HepG2 (cell line): Measurements from ENCODE around the gene RPUSD3. TPM values are rescaled to one million over a fixed set of nuclear protein-coding genes. Genes with fewer than 3 reads are reported as not detected.

Source experiments
- ATAC-seq: fragments of 200-7000 bp; cut with Tn5 transposase; 3 replicates; pipeline ENCODE4 v1.9.1; 2020; ENCODE audit warnings: mild to moderate bottlenecking, moderate library complexity
- BruUV-seq: library from RNA; stranded (reverse); fragments of 400-500 nt; replicated peaks from 2 replicates; lab custom pipeline; 2021; lab: Mats Ljungman, UMichigan
- CTCF ChIA-PET: fragments of 300-600 bp; formaldehyde crosslinking; extraction: SDS; loops from one replicate; lab custom pipeline; 2021; ENCODE audit warnings: low total read pairs, inconsistent platforms, low intra/inter-chr PET ratio; lab: Yijun Ruan, JAX
- POLR2A ChIA-PET: fragments of 350-600 bp; sonication (Branson Sonifier 250); formaldehyde crosslinking; loops from one replicate; lab custom pipeline; 2020; ENCODE audit warnings: antibody characterized with exemption, inconsistent platforms; lab: Yijun Ruan, JAX
- DNase-seq: peaks from one replicate; pipeline ENCODE4 v3.0.0-alpha.2; 2015; ENCODE audit warnings: low spot score
- FAIRE-seq: peaks from 3 replicates; lab custom pipeline; 2011; peaks lifted over from hg19 to GRCh38; lab: Jason Lieb, UNC
- H2AFZ ChIP-seq: one replicate; pipeline ENCODE4 v1.6.1; 2011; ENCODE audit warnings: low read length, inconsistent platforms
- H3K27ac ChIP-seq: fragments of 300-600 bp; 3 replicates; pipeline ENCODE4 v1.8.0; 2011; ENCODE audit warnings: mixed run types, mild to moderate bottlenecking, mixed read lengths, low read length, inconsistent platforms; ENCODE audit not compliant: insufficient read depth; ENCODE audit errors: extremely low read length
- H3K27me3 ChIP-seq, 2 experiments: fragments of 200-600 bp in 1 of 2; 2 replicates in 1 of 2; 3 replicates in 1 of 2; pipeline versions ENCODE4 v1.6.0 to v1.8.0; 2011; ENCODE audit warnings: low read length in 2 of 2, mild to moderate bottlenecking in 2 of 2, moderate library complexity in 2 of 2, inconsistent platforms in 1 of 2; ENCODE audit not compliant: insufficient read depth in 2 of 2, control insufficient read depth in 1 of 2
- H3K36me3 ChIP-seq, 2 experiments: fragments of 200-600 bp in 1 of 2; replicated peaks in 1 of 2; 2 replicates in 1 of 2; 3 replicates in 1 of 2; pipeline versions ENCODE4 v1.5.1 to v1.8.0; 2011; ENCODE audit warnings: low read length in 2 of 2, inconsistent platforms in 1 of 2; ENCODE audit not compliant: insufficient read depth in 2 of 2, control insufficient read depth in 1 of 2
- H3K4me1 ChIP-seq: 2 replicates; pipeline ENCODE4 v1.5.1; 2012; ENCODE audit warnings: low read length, inconsistent platforms; ENCODE audit not compliant: insufficient read depth
- H3K4me2 ChIP-seq: 2 replicates; pipeline ENCODE4 v1.6.0; 2011; ENCODE audit warnings: low read depth, low read length, inconsistent platforms
- H3K4me3 ChIP-seq, 3 experiments: fragments of 200-600 bp in 1 of 3; sonication (generic), shearing (Covaris generic) in 1 of 3; replicated peaks in 1 of 3; 2 replicates each; pipeline ENCODE4 v1.5.1; 2011 to 2016; ENCODE audit warnings: low read length in 3 of 3, inconsistent platforms in 2 of 3, low read depth in 2 of 3, mild to moderate bottlenecking in 2 of 3, control low read depth in 1 of 3, mixed read lengths in 1 of 3; ENCODE audit not compliant: insufficient read depth in 1 of 3
- H3K79me2 ChIP-seq: one replicate; pipeline ENCODE4 v1.6.1; 2011; ENCODE audit warnings: low read length, inconsistent platforms; ENCODE audit not compliant: insufficient read depth
- H3K9ac ChIP-seq: 2 replicates; pipeline ENCODE4 v1.6.0; 2011; ENCODE audit warnings: mild to moderate bottlenecking, low read depth, low read length, inconsistent platforms; ENCODE audit not compliant: insufficient read depth
- H3K9me3 ChIP-seq: 2 replicates; pipeline ENCODE4 v1.5.1; 2012; ENCODE audit warnings: mild to moderate bottlenecking, low read length
- H4K20me1 ChIP-seq: 2 replicates; pipeline ENCODE4 v1.6.0; 2011; ENCODE audit warnings: inconsistent platforms, mild to moderate bottlenecking, low read length, moderate library complexity; ENCODE audit not compliant: insufficient read depth
- AGO2 ChIP-seq: fragments of 200-400 bp; formaldehyde crosslinking; optimal IDR thresholded peaks from 2 replicates; pipeline ENCODE3; 2017; ENCODE audit warnings: mild to moderate bottlenecking, low read depth, low read length, moderate library complexity
- CAMTA2 ChIP-seq: sonication (generic); formaldehyde crosslinking; IDR thresholded peaks from 2 replicates; pipeline ENCODE4 v1.4.0; 2020; ENCODE audit warnings: mild to moderate bottlenecking, missing genetic modification reagents, borderline replicate concordance
- CHCHD3 ChIP-seq: sonication (generic); formaldehyde crosslinking; IDR thresholded peaks from 2 replicates; pipeline ENCODE4 v1.8.0; 2022; ENCODE audit warnings: mild to moderate bottlenecking, missing genetic modification reagents, moderate library complexity
- EZH2 ChIP-seq: conservative IDR thresholded peaks from 2 replicates; pipeline ENCODE4 v1.6.1; 2012; ENCODE audit warnings: mild to moderate bottlenecking, low read depth, low read length, moderate library complexity
- MED8 ChIP-seq: sonication (generic); formaldehyde crosslinking; IDR thresholded peaks from 2 replicates; pipeline ENCODE4 v1.8.1; 2023; ENCODE audit warnings: mild to moderate bottlenecking, missing genetic modification reagents; ENCODE audit not compliant: insufficient replicate concordance
- RBM22 ChIP-seq: fragments of 200-400 bp; formaldehyde crosslinking; optimal IDR thresholded peaks from 2 replicates; pipeline ENCODE3; 2017; ENCODE audit warnings: mild to moderate bottlenecking, low read length, moderate library complexity
- SOX6 ChIP-seq, 2 experiments: fragments of 450-650 bp in 1 of 2; sonication (generic) in 1 of 2; formaldehyde crosslinking in 1 of 2; IDR thresholded peaks; 2 replicates each; pipeline versions ENCODE4 v1.4.0 to v1.6.1; 2017 to 2020; ENCODE audit warnings: antibody characterized with exemption in 1 of 2, mild to moderate bottlenecking in 1 of 2, missing genetic modification reagents in 1 of 2
- ZFP37 ChIP-seq: sonication (generic); formaldehyde crosslinking; IDR thresholded peaks from 2 replicates; pipeline ENCODE4 v1.4.0; 2020; ENCODE audit warnings: missing genetic modification reagents, borderline replicate concordance
- ZNF34 ChIP-seq: sonication (generic); formaldehyde crosslinking; IDR thresholded peaks from 2 replicates; pipeline ENCODE4 v1.4.0; 2020; ENCODE audit warnings: mild to moderate bottlenecking, missing genetic modification reagents, borderline replicate concordance
- ZNF629 ChIP-seq: sonication (generic); formaldehyde crosslinking; conservative IDR thresholded peaks from 2 replicates; pipeline ENCODE4 v1.5.0; 2020; ENCODE audit warnings: missing genetic modification reagents
- ZNF768 ChIP-seq: sonication (generic); formaldehyde crosslinking; IDR thresholded peaks from 2 replicates; pipeline ENCODE4 v1.4.0; 2020; ENCODE audit warnings: missing genetic modification reagents
- WGBS: methylation state at CpG from one replicate; pipeline ENCODE4 v1.1.6; 2017; ENCODE audit warnings: low lambda C conversion rate; 5-methylcytosine and 5-hydroxymethylcytosine counted together
- in situ Hi-C: cut with HindIII; loops from 2 replicates; pipeline ENCODE4 v1.10.0; 2017; ENCODE audit warnings: low pct_unique_long_range_greater_than_20kb; ENCODE audit not compliant: extremely low pct_ligation_motif_present
- intact Hi-C: fragments of 100-400 bp; cut with micrococcal nuclease; formaldehyde crosslinking; loops from one replicate; pipeline ENCODE4 v1.10.0; 2022; ENCODE audit not compliant: unreplicated experiment
- polyA plus RNA-seq, 8 experiments: library from polyadenylated mRNA; depleted of rRNA in 3 of 8; stranded (reverse) in 7 of 8; unstranded in 1 of 8; fragments of >200 nt; fragmentation: Illumina TruSeq in 4 of 8; extraction: Trizol in 4 of 8; gene quantifications; 2 replicates each; pipeline versions ENCODE4 v1.2.1 to v1.2.3, GENCODE V29; 2011 to 2016; ENCODE audit warnings: low read depth in 4 of 8, missing spikeins in 1 of 8, mixed read lengths in 1 of 8; ENCODE audit not compliant: insufficient read depth in 1 of 8
- total RNA-seq, 5 experiments: library from RNA; depleted of rRNA; stranded (reverse); fragments of >200 nt; fragmentation: Illumina TruSeq; extraction: Trizol; gene quantifications; 2 replicates each; pipeline ENCODE4 v1.2.3, GENCODE V29; 2016; ENCODE audit warnings: low read depth in 1 of 5
- TF ChIP-seq, protein P1 (sequence below): IDR thresholded peaks from 2 replicates; pipeline ENCODE4 v1.6.1; 2016; ENCODE audit warnings: missing biosample characterization, missing genetic modification reagents, low read depth

RPUSD3 gene
- total and polyA plus RNA-seq, 2 of the 13 experiments (the other 11 are each of a cell fraction or from before 2014, with no cell fraction given), result 32.1 to 48.7 TPM

GRCh38 chr3:9806688-9807589, 36.9 kb downstream of the RPUSD3 start:
- BruUV-seq, result TSS peak; percentile 34
- in situ Hi-C loops, result no loop called here
- Histone ChIP-seq H3K9me3 (no peaks in the 10 kb centered on the region), H3K4me1 (no peaks in the 10 kb centered on the region), H3K9ac (no peak overlapping the region), H3K4me2 (no peak overlapping the region), H4K20me1 (no peaks in the 10 kb centered on the region), H3K79me2 (no peaks in the 10 kb centered on the region), H3K36me3 (peaks cover 21 to 46% of the 10 kb centered on the region in 2 experiments), H3K4me3 (no peak overlapping the region), H3K27me3 (no peaks in the 10 kb centered on the region; a peak in 1 of 5 replicates), H3K27ac (no peak overlapping the region), H2AFZ (no peak overlapping the region)
- intact Hi-C loops, result no loop called here
- 100% methylated on average over 3 of the region's 7 CpGs for WGBS
- TF ChIP-seq ZNF629 (CRISPR knock-in tag), result peak; percentile 73
- no peak for TF ChIP-seq CAMTA2 (CRISPR knock-in tag)
- peak; percentile 19 for TF ChIP-seq AGO2
- peak; percentile 28 for TF ChIP-seq RBM22
- no peak for TF ChIP-seq MED8 (CRISPR knock-in tag)
- TF ChIP-seq ZNF34 (CRISPR knock-in tag), result no peak
- TF ChIP-seq SOX6 (IDR thresholded peaks at IDR 0.05), result no peak
- TF ChIP-seq SOX6 (CRISPR knock-in tag; IDR thresholded peaks at IDR 0.05), result no peak
- no peak for TF ChIP-seq EZH2
- no peak for TF ChIP-seq ZFP37
- TF ChIP-seq ZNF768, result no peak
- TF ChIP-seq CHCHD3 (CRISPR knock-in tag), result no peak
- TF ChIP-seq, protein P1, sequence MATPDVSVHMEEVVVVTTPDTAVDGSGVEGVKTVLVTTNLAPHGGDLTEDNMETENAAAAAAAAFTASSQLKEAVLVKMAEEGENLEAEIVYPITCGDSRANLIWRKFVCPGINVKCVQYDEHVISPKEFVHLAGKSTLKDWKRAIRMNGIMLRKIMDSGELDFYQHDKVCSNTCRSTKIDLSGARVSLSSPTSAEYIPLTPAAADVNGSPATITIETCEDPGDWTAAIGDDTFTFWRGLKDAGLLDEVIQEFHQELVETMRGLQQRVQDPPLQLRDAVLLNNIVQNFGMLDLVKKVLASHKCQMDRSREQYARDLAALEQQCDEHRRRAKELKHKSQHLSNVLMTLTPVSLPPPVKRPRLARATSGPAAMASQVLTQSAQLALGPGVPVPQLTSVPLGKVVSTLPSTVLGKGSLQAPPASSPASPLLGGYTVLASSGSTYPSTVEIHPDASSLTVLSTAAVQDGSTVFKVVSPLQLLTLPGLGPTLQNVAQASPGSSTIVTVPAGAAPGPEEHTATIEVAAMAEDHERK (CRISPR knock-in tag), result no peak
- no peak for ATAC-seq
- CTCF ChIA-PET, result no interaction called here
- DNase-seq, result no peak
- no peak for FAIRE-seq
- POLR2A ChIA-PET, result interaction anchor here (1.6 to 2.7 kb wide), 2 partner anchors 14 to 58 kb away, joined by 5 to 13 read pairs; partner anchors contain the start of genes ARPC4, OGG1 and TADA3
